Stimulated activated CD8-positive, alpha-beta memory T cell treated with anti-CD3 and anti-CD28 coated beads, Interleukin-15, amount 100 ng/mL, for 24 hours (primary cell): ENCODE results near the gene TREH.

Source experiments
- DNase-seq: peaks from one replicate; pipeline ENCODE4 v3.0.0-alpha.2; 2020; ENCODE audit warnings: low read depth

The TREH gene

DNA sequence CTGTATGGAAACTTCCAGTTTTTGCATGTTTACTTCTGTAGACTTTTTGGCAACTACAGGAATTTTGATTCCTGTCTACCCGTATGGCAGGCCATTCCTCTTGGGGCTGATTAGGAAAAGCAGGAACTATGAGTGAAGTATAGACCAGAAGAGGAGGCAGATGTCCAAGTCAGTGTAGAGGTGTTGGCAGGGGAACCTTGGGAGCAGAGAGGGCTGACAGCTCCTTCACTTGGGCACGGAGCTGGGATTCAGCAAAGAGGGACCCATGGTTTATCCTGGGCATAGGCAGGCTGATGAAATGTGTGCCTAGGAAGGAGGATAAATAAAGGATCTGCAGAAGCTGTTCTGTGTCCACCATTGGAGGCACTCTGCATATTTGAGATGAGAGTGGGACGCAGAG lies 33.1 kb downstream of the TREH start:
- DNase-seq, result no peak

DNA sequence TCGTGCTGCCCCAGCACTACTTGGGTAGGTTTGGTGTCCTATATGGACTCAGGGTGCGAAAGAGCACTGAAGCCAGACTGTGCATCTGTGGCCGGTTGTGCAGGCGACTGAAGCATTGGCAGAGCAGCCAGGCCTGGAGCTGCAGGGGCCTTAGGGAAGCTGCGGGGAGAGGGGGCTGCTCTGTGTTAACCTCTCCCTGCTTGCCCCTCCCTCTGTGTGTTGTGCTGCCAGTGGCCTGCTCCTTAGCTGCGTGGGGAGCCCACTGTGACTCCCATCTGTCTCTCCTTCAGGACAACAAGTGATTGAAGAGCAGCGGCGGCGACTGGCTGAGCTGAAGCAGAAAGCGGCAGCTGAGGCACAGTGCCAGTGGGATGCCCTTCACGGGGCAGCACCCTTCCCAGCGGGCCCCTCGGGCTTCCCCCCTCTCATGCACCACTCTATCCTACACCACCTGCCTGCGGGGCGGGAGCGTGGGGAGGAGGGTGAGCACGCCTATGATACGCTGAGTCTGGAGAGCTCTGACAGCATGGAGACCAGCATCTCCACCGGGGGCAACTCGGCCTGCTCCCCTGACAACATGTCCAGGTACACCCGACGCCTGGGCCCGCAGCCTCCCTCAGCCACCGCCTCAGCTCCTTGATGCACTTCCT lies 34.3 kb downstream of the TREH start:
- no peak for DNase-seq

DNA sequence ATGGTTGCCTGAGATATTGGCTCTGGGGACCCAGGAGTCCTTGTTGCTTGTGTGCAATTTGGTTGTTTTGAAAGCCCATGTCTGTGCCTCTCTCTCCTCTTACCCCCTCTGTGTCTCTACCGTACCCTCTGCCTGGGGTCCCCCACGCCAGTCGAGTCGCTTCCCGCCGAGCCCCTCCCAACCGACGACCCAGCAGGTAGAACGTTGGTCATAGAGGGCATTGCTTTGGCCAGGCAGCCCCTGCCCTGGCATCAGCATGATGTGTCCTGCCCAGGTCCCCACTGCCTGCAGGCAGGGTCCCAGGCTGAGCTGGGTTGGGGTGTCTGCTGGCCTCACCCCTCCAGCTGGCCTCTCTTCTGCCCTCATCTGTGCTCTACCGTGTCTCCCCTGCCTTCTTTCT lies 35.0 kb downstream of the TREH start:
- no peak for DNase-seq

DNA sequence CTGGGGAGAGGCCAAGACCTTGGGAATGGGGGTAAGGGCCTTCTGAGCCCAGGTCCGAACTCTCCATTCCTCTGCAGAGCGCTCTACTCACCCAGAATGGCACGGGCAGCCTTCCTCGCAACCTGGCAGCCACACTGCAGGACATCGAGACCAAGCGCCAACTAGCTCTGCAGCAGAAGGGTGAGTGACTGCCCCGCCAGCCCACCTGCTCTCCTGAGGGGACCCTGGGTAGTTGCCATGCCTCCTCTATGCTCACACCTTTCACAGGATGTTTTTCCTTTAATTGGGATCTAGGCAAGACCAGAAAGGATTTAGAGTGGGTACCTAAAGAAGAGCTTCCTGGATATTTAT lies 35.5 kb downstream of the TREH start:
- DNase-seq, result no peak

DNA sequence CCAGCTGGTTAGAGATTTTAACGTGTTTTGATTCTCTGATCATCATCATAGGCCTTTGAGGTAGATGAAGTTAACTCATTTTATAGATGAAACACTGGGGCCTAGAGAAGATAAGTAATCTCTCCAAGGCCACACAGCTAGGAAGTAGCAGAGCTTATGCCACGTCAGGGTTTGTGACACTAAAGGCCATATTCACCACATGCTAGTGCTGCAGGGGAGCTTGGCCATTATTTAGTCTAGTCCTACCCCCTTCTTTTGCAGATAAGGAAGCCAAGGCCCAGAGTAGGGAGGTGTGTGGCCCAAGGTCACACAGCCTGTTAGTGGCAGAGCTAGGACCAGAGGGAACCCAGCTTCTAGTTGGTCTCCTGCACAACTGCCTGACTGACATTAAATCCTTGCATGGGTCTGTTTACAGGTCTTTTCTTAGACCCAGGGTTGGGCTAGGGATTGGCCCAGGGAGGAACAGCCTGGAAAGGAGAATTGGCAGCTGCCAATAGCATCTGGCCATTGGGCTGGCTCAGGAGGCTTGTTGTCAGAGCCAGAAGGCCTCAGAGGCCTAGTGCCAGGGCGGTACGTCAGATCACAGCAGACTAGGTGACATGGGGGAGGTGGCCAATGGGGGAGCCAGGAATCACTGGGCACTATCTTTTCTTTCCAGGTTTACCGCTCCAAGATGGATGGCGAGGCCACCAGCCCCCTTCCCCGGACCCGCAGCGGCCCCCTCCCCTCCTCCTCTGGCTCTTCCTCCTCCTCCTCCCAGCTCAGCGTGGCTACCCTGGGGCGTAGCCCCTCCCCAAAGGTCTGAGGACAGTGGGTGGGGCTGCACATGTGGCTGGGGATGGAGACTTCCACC lies 36.1 kb downstream of the TREH start:
- no peak for DNase-seq

DNA sequence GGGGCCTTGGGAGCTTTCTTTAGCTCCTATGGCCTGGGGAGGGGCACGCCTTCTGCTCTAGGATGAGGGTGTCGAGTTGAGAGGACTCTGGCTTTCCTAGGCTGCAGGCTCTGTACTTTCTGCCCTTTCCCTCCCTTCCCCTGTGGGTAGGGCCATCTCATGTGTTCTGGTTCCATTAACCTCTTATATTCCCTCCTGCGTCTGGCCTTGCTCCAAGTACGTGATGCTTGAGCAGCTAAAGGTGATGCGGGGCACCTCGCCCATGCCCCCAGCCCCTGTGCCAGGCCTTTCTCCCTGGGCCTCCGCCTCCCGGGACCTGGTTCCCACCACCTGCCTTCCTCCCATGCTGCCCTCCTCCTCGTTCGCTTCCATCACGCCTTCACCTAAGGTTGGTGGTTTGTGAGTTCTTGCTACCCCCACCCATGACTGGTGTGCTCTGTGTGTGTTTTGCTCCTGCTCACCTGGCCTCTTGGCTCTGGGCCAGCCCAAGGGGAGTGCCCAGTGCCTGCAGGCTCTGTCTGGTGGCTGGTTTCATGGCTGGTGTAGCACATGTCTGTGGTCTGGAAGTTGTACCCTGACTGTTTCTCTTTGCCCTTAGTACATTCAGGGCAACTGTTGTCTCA lies 37.9 kb downstream of the TREH start:
- DNase-seq, result no peak

DNA sequence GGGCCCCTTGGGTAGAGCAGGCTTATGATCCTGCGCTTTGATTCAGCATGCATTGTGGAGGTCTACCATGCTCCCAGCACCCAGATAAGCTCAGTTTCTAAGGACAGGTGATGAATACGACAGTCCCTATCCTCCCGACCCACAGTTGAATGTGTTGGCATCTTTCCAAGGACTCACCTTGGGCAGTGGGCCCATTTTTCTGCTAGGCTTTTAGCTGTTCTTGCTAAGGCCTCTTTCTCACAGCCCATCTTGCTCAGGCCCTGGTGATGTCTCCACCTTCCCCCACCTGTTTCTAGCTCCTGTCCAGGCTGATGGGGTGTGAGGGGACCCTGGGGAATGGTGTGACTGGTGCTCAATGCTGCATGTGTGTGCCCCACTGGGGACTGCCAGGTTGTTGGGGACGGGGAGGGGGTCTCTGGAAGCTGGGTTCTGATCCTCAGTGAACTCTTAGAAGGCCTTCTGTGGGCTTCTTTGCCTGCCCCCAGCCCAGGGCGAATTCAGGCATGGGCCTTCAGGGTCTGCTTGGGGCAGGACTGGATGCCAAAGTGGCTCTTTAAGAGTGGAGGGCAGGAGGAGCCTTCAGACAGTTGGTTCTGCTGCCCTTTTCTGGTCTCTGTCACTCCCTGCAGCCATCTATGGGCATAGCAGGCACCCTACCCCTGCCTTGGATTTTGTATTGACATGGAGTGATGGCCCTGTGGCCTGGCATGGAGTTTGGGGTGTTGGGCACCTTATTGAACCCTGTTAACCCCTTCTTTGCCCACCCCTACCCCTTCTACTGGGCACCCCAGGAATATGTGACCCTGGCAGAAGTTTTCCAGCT lies 38.9 kb downstream of the TREH start:
- no peak for DNase-seq

DNA sequence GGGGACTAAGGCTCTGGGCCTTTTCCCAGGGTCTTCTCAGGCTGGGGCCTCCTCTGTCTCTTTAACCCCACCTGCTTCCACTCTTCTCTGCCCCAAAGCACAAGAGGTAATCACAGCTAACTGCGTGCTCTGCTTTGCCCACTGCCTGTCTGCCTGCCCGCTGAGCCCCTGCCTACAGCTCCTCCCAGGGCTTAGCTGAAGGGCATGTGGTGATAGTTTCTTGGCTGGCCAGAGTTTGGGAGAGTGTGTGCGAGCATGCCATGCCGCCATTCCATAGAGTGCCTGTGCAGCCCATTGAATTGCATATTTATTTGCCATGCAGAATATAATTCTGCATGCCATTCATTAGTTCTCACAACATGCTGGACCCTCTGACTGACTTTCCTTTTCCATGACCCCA lies 39.6 kb downstream of the TREH start:
- no peak for DNase-seq

DNA sequence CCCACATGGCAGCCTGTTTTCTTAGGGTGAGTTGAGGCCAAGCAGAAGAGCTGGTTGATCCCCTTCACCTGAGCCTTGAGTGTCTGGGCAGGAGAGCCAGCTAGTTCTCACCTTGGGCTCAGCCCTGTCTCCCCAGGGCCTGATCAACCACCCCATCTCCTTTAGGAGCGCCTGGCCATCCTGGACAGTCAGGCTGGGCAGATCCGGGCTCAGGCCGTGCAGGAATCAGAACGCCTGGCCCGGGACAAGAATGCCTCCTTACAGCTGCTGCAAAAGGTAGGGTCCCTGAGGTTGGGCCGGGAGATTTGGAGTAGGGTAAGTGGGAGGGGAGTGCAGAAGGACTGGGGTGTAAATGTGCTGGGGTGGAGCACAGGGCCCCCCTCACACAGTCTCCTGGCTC lies 40.7 kb downstream of the TREH start:
- DNase-seq, result no peak

DNA sequence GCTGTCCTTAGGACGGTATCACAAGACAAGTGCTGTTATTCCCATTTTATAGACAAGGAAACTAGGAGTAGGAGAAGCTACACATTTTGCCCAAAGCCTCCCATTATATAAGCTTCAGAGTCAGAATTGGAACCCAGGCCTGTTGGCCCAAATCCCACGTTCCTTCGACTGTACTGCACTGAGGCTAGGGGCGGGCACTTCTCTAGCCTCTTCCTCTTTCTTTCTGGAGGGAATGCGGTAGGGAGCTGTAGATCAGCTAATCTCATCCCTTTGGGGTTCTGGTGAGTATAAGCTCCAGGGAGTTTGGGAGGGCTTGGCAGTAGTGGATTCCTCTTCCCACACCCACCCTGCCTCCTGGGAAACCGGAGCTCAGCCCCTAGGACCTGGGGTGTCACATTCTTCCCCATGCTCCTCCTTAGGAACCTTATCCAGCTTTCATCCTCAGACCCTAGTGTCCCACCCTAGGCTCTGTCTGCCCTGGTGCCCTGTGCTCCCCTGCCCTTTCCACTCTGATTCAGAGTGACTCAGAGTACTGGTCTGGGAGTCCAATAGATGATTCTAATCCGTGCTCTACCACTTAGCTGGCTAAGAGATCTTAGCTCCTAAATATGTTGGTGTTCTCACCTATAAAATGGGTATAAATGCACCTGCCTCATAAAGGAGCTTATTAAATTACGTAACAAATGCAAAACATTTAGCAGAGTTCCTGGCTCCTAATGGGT lies 42.7 kb downstream of the TREH start:
- no peak for DNase-seq

DNA sequence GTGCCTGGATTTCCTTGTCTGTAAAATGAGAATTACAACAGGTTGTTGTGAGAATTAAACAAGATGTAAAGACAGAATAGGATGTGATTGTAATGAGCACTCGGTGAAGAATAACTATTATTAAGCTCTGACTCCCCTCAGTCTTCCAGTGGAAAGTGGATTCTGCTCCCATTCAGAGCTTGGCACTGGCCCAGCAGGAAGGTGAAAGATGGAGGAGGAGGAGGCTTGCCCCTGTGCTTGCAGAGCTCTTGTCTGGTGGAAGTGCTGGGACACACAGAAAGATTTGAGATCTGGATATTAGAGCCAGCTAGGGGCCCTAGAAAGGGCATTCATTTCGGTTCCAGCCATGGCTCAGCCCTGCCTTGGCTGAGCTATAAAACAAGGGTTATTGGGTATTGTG lies 43.8 kb downstream of the TREH start:
- no peak for DNase-seq

DNA sequence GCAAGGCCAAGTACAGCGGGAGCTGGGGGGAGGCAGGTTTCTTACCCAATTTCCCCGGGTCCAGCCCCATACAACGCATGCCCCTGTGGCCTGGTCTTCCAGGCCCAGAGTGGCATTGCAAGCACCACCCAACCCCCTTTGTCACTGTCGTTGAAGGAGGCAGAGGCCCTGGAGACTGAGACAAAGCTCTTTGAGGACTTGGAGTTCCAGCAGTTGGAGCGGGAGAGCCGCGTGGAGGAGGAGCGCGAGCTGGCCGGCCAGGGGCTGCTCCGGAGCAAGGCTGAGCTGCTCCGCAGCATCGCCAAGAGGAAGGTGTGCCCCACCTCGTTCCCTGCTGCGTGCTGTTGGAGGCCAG lies 44.2 kb downstream of the TREH start:
- DNase-seq, result no peak

DNA sequence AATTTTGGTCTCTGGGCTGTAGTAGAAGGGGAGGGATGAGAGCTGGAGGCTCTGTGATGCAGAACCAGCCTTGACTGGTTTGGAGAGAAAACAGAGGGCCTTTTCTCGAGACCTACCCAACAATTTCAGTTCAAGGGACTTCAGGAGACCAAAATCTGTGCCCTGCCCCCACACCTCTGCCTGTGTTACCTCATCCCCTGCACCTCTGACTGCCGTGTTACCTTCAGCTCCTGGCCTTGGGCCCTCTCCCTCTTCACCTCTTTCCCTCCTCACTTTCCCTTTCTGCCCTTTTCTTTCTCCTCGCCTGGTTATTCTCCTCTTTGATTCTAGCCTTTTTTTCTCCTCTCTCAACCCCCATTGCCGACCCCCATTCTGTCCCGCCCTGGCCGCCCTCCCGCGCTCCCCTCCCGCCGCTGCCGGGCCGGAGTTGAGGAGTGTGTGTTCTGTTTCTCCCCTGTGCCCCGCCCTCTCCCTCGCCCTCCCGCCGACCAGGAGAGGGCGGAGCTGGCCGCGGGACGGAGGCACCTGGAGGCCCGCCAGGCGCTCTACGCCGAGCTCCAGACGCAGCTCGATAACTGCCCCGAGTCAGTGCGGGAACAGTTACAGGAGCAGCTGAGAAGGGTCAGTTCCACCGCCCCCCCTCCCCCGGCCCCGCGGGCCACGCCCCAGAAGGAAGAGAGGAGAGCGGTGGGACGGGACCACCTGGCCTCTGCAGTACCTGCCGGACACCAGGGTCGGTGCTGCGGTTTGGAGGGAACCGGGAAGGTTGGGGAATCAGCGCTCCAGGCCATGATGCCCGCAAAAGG lies 44.8 kb downstream of the TREH start:
- no peak for DNase-seq

DNA sequence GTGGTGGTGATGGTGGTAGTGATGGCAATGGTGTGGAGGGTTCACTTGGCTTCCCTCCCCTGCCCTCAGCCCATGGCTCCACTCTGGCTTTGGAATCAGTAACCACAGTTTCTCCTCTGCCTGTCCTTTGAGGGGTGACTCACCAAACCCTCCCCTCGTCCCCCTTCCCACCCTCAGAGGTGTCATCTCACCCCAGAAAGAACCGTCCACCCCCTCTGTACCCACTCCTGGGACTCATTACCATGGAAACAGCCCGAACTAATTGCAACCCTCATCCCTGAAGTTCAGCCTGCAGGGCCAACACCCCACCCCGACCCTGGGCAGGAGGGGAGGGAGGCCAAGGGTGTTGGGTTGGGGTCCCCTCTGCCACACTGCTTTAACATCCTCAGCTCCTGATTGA lies 45.5 kb downstream of the TREH start:
- DNase-seq, result no peak

DNA sequence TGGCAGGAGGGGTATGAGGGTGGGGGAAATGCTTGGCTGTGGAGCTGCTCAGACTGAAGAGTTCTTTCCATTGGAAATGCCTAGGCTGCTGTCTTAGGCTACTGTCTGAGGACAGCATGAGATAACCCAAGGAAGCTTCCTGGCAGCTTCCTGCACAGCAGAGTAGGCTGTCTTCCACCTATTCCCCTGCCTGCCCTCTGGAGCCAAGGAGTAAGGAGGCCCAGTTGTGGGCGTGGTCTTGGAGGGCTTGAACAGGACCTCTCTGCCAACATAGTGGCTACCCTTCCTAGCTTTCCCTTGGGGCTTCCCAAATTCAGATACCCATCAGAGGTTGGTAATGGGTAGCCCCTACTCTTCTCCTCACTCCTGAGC lies 46.1 kb downstream of the TREH start:
- no peak for DNase-seq

DNA sequence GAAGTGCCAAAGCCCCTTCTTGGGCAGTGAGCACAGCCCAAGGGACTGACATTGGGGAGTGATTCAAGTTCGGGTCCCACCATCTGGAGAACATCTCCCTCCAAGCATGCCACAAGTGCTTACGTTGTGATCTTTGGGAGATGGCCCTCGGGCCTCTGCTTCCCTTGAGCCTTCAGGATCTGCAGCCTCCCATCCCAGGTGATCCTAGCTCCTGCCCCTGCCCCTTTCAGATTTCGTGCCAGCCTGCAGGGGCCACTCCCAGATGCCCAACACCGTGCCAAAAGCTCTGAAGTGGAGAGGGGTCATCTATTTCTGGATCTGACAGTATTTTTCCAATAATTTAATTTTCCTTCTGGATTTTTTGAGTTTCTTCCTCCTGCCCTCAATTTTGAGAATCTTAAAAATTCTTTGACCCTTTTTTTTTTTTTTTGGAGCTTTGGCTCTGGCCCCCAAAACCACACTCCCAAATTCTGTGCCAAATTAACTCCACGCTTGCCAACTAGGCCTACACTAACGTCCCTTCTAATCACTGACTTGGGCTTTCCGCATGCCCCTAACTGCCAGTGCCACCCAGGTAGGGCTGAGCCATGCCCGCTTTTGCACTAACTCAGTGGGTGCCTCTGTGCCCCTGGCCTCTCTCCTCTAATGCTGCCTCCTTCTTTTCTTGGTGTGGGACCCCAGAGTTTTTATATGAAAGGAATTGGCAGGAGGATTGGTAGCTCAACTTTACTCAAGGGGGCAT lies 46.7 kb downstream of the TREH start:
- DNase-seq, result no peak

DNA sequence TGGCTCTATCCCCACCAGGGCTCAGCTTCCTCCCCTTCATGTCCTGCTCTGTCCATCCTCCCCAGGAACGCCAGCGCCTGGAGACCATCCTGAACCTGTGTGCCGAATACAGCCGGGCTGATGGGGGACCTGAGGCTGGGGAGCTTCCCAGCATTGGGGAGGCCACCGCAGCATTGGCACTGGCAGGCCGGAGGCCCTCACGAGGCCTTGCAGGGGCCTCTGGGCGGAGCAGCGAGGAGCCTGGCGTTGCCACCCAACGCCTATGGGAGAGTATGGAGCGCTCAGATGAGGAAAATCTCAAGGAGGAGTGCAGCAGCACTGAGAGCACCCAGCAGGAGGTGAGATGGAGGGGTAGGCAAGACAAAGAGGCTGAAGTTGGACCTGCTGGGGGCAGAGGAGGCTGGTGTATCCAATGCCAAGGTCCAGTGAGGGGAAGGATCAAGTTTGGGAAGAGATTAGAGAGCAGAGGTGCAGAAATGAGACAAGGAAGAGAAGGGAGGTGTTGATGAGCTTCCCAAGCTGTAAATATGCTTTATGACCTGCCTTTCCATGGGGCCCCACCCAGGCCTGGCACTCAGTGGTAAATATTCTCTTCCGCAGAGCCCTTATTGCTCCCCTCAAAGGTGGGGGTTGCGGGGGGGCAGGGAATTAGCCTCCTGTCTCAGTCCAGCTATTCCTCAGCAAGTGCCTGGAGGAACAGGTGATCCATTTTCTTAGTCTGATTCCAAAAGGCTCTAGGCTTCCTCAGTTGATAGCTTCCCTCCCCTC lies 48.1 kb downstream of the TREH start:
- DNase-seq, result no peak

DNA sequence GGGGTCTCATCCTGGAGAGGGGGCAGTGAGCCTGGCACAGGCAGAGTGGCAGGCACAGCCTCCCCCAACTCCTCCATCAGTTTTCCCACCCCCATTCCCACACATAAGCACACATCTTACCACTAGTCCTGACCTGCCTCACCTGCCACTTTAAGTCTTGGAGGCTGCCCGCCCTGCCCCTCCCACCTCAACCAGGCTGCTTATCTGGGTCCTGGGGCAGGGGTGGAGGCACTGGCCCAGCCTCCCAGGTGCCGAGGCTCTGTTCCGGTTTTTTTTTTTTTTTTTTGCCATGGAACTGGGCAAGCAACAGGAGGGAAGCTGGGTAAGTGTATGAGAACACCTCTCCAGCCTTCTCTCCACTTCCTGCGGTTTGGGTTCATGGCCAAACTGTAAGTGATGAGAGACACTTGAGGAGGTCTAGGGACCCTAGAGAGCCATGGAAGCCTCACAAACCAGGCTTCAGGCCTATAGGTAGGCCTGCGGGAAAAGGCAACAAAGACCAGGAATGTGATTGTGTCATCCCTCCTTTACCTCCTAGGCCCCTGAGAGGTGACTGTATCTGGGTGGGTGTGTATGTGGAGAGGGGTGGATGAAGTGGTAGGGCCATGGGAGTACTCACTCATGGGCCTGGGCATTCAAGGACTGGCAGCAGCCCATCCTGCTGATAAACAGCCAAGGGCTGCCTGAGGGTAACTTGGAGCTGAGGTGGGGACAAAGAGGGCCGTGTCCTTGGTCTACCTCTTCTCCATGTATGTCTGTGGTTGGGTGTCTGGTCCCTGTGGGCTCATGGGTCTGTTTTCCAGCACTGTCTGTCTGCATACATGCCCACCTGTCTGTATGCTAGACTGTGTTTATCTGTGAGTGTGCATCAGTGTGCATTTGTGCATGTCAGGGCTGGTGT lies 49.4 kb downstream of the TREH start:
- no peak for DNase-seq
